Activated CD8-positive, alpha-beta memory T cell treated with anti-CD3 and anti-CD28 coated beads, Interleukin-2, amount 50 U/mL, for 1 hour (primary cell): ENCODE data around the gene PLXNA4.

Experiments
- DNase-seq: peaks from one replicate; pipeline ENCODE4 v3.0.0-alpha.2; 2020; ENCODE audit errors: extremely low read depth

The PLXNA4 gene

GRCh38 chr7:132359743-132360142 lies 216.5 kb downstream of the PLXNA4 start:
- no peak for DNase-seq

DNA sequence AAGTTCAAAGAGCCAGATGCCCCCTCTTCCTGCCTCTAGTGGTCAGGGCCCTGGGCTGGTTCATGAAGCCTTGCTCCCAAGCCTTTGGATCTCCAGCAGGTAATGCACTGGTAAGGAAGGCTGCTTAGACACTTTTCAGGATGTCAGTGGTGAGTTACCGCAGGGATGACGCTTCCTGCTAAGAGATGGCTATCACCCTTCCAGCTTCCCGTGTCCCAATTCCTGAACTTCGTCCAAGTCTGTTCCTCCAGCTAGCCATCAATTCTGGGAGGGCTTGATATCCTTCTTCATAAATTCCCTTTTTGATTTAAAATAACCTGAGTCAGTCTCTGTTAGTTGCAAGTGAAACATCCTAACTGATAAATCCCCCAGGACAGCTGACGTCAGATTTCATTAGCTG lies 221.2 kb downstream of the PLXNA4 start:
- DNase-seq: no peak

GRCh38 chr7:132354527-132354926 lies 221.7 kb downstream of the PLXNA4 start:
- DNase-seq: no peak

GRCh38 chr7:132353936-132354335 lies 222.3 kb downstream of the PLXNA4 start:
- DNase-seq: no peak

GRCh38 chr7:132352800-132353199 lies 223.5 kb downstream of the PLXNA4 start:
- no peak for DNase-seq

GRCh38 chr7:132351954-132352499 lies 224.2 kb downstream of the PLXNA4 start:
- DNase-seq: no peak

GRCh38 chr7:132350741-132351140 lies 225.5 kb downstream of the PLXNA4 start:
- no peak for DNase-seq

DNA sequence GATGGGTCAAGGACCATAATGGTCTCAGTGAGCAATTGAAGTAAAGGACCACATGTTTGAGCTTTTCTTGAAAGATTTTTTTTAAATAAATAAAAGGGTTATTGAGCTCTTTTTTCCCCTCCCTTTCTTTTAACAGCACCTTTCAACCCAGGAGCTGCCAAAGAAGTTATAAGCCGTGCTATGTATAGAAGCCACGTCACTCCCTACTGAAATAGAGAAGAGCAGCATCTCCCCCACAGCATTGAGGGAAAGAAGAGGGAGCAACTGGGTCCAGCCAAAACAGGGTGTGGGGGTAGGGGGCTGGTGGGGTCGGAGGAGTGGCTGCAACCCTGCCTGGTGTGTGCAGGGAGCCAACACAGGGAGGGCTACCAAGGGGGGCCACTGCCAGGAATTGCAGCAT lies 227.2 kb downstream of the PLXNA4 start:
- no peak for DNase-seq

DNA sequence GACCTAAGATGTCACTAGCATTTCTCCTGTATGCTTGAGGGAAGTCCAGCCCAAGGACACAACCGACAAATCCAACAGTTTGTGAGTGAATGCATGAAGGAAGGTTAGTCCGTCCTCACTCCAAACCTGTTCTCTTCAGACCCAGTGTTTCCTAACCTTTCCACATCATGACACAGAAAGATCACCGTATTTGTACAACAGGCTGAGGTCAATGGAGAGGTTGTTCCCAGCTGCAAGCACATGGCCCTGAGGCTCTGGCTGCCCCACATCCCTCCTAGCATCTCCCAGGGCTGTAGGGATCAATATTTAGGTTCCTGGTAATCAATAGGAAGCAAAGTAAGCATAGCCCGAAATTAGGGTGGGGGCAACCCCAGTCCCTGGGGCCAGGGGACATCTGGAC lies 227.9 kb downstream of the PLXNA4 start:
- DNase-seq: no peak

DNA sequence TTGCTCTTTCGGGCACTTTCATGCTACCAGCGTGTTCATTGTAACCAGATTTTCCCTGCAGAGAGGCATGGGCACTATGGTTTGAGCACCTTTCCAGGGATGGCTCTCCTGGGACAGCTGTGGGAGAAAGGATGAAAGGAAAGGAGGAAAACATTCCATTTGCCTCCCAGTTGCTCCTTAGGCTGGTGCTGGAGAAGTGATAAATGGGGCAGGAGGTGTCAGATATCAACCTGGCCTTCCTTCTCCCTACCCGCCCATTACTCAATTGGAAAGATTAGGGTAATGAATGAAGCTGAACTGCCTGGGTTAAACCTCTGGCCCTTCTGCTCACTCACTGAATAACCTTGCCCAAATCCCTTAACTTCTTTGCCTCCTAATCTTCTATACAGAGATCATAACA lies 228.4 kb downstream of the PLXNA4 start:
- DNase-seq: no peak

GRCh38 chr7:132347123-132347522 lies 229.1 kb downstream of the PLXNA4 start:
- DNase-seq: no peak

DNA sequence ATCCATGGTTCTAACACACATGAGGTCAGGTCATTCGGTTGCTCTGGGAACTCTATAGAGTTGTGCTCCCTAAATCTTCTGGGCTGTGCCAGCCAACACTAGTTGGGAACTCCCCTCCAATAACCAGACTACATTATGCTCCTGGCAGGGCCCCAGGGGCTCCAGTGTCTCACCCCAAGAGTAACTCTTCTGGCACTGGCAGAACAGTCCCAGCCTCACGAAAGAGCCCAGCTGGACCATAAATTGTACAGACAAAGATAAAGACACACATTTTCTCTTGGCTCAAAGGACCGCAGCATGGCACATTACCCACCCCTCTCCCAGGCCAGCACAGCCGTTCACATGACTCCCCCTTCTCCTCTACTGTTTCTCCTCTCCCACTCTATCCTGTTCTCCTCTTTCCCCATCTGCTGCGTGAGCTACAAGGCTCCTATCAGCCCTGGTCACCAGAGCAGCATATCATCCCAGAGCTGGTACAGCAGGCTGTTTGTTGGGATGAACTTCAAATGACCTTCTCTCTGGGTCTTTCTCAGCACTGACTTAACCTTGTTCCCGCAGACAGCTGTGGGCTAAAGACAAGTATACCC lies 230.6 kb downstream of the PLXNA4 start:
- no peak for DNase-seq

DNA sequence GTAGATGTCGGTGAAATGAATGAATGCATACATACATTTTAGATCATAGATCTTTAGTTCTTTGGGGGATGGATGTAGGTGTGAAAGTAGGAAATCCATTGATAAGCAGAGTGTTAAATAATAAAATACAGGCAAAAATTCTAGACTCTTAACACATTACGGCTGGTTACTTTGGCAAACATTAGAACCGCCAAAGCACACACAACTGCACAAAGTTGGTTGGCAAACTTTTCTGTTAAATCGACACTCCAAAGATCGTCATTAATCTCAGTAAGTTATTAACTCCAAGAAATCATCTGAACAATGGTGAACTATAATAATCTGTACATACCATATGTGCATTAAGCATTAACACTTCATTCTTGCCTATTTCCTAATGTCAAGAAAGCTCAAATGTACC lies 231.2 kb downstream of the PLXNA4 start:
- DNase-seq: no peak

GRCh38 chr7:132343199-132343598 lies 233.1 kb downstream of the PLXNA4 start:
- DNase-seq: no peak

GRCh38 chr7:132337450-132338080 lies 238.7 kb downstream of the PLXNA4 start:
- DNase-seq: no peak

- no peak for DNase-seq
Observed at GRCh38 chr7:132336797-132337196, 239.5 kb downstream of the PLXNA4 start.

DNA sequence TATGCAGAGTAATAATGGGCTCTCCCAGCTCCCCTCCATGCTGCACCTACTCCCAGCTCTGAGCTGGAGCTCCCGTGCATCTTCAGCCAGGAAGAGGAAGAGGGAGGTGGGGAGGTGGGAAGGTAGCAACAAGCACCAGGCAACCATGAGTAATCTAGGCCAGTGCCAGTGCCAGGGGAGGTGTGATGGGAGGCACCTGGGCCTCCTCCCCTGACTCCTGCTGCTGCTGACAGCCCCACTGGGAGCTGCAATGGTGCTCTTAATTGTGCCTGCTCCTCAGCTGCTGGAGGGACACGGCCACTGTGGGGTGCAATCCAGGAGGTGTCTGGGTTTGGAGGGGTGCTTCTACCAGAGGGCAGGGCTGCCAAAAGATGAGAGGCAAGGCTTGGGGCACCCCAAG lies 243.0 kb downstream of the PLXNA4 start:
- no peak for DNase-seq

DNA sequence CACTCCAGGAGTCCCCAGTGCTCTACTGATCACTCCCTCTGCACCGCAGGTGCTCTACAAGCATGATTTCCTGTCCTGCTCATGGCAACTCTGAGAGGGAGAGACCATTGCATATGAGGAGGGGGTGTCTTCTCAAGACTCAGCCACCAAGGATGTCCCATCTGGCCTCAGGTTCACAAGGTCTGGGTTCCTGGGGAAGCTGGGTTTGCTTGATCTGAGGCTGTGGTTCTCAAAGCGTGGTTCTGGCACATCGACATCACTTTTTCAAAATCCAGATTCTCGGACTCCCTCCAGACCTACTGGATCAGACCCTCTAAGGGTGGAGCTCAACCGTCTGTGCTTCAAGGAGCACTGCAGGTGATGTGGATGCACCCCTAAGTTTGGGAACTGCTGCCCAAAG lies 247.5 kb downstream of the PLXNA4 start:
- no peak for DNase-seq

DNA sequence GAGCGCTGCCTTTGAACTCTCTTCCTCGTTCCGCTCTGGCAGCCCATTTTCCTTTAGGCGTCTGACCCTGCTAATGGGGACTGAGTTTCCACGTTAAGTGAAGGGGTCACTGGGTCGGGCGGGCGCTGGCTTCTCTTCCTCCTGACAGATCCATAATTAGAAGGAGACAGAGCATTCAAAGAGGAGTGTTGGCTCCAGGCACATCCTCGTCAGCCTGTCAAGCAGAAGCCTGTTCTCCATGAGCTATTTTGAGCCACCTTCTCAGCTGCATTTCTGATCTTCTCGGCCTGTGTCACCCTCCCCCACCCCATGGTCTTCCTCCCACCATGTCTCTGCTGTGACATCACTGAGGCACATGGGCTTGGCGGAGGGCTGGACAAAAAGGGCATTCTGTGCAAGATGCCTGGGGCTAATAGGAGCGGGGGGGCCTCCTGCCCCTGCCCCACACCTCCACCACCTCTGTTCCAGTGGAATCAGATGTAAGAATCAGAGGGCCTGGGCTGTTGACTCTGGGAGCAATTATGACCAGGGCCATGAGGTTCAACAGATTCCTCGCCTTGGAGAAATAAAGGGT lies 248.1 kb downstream of the PLXNA4 start:
- DNase-seq: no peak

GRCh38 chr7:132326878-132327589 lies 249.2 kb downstream of the PLXNA4 start:
- DNase-seq: no peak

GRCh38 chr7:132322970-132323369 lies 253.3 kb downstream of the PLXNA4 start:
- DNase-seq: no peak

DNA sequence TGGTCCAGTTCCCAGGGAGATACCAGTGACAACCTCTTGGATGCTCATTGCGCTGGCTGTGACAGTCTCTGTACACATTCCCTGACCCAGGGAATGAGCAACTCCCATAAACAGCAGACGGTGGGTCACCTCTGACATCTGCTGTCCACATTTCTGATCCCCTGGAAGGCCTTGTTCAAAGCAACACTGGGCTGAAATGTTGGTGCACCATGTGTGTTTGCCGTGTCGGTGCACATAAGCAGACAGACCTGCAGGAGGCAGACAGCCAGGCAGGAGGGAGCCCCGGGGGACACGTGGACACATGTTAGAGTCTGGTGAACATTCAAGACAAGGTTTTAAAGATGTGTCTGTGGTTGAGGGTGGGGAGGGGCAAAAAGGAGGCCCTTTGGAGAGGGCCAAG lies 254.9 kb downstream of the PLXNA4 start:
- no peak for DNase-seq

DNA sequence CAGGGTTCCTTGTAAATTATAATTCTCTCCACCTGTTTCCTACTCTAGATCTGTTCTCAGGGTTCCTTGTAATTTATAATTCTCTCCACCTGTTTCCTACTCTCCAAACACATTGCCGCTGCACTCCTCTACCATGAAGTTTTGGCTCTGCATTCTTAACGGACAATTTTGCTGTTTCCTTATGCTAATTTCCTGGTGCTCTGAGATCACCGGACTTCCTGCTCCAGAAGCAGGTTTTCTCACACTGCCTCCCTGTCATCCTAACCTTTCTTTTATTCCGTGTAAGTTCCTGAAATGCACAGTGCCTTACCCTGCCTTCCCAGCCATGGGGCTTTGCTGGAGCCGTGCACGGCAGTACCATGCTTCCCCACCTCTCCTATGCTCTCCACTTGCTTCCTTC lies 256.8 kb downstream of the PLXNA4 start:
- no peak for DNase-seq
